HUES6 (cell line): Measurements from ENCODE around the gene LARGE1.

ENCODE experiments used
- H3K27ac ChIP-seq: 2 replicates; pipeline ENCODE4 v1.7.0; 2013; ENCODE audit warnings: low read depth, mild to moderate bottlenecking, low read length, inconsistent platforms
- H3K27me3 ChIP-seq: 2 replicates; pipeline ENCODE4 v1.6.1; 2013; ENCODE audit warnings: low read length; ENCODE audit not compliant: control insufficient read depth, insufficient read depth
- H3K36me3 ChIP-seq: 2 replicates; pipeline ENCODE4 v1.6.1; 2013; ENCODE audit warnings: low read length; ENCODE audit not compliant: control insufficient read depth, insufficient read depth
- H3K4me1 ChIP-seq: 2 replicates; pipeline ENCODE4 v1.6.1; 2013; ENCODE audit warnings: low read length; ENCODE audit not compliant: control insufficient read depth, insufficient read depth
- H3K4me3 ChIP-seq: 2 replicates; pipeline ENCODE4 v1.5.1; 2013; ENCODE audit warnings: low read depth, low read length
- H3K9ac ChIP-seq: one replicate; pipeline ENCODE4 v1.6.1; 2013; ENCODE audit warnings: mild to moderate bottlenecking, low read length
- H3K9me3 ChIP-seq: 2 replicates; pipeline ENCODE4 v1.6.1; 2013; ENCODE audit warnings: low read depth, low read length; ENCODE audit not compliant: control insufficient read depth, insufficient read depth

LARGE1 gene

GRCh38 chr22:33528183-33528582, 392.1 kb downstream of the LARGE1 start:
- Histone ChIP-seq H3K36me3 (no peaks in the 10 kb centered on the region), H3K4me1 (peaks cover 9% of the 10 kb centered on the region), H3K9me3 (no peaks in the 10 kb centered on the region), H3K27me3 (no peaks in the 10 kb centered on the region), H3K27ac (no peak overlapping the region), H3K9ac (no peak overlapping the region), H3K4me3 (no peak overlapping the region)

DNA sequence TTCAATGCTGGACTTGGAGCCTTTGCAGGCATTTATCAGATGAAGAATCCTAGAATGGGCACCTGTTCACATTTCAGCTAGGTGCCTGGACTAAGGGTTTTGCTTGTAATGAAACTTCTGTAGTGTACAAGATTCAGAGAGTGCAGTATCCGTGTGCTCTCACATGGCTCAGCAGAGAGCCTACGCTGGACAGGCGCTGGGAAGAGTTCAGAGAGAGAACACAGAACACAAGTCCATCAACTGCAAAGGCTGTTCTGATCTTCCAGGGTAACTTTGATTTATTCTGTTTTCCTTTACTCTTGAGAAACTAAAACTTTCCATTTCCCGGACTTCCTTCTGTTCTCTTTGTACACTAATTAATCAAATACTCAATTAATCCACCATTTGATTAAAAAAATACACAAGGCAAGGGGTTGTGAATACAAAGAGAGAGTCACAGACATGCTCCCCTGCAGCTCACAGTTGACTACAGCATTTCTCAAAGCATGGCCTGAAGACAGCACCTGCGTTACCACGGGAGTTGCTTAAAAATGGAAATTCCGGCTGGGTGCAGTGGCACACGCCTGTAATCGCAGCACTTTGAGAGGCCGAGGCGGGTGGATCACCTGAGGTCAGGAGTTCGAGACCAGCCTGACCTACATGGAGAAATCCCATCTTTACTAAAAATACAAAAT, 393.7 kb downstream of the LARGE1 start:
- H3K4me1 ChIP-seq, result peaks cover 9% of the 10 kb centered on the region
- no peaks in the 10 kb centered on the region for H3K27me3 ChIP-seq
- H3K27ac ChIP-seq, result no peak overlapping the region
- no peaks in the 10 kb centered on the region for H3K36me3 ChIP-seq
- no peak overlapping the region for H3K9ac ChIP-seq
- no peak overlapping the region for H3K4me3 ChIP-seq
- H3K9me3 ChIP-seq, result peaks cover under 1% of the 10 kb centered on the region; the same call in 1 of the 2 replicates

DNA sequence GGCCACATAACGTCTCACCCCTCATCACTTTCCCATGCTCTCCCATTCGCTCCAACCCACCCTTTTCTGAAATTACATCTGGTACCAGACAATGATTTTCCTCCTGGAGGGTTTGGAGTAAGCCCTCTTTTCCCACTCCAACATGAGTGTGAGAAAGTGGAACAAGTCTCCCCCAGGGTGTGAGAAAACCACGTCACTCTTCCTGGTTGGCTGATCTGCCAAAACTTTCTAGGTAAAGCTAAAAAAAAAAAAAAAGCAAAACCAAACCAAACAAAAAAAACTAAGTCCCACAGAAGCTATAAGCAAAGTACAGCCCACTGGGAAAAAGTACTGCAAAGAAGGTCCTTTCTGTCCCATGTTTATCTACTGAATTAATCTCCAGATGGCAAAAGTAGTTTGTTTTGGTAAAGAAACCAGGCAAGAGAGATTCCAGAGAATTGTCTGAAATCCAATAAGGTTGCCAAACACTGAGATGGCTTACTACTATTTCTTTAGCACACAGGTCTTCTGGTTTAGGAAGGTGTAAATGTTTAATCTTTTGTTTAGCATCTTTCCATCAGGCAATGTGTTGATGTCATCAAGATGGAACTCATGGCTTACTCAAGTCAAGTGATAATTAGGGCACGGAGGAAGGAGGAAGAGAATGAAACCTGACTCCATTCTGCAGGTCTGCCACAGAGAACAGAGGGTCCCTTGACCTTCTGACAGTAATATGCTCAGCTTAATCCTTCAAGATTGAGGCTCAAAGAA, 395.6 kb downstream of the LARGE1 start:
- no peak overlapping the region for H3K27ac ChIP-seq
- peaks cover 7% of the 10 kb centered on the region for H3K9me3 ChIP-seq
- peaks cover 10% of the 10 kb centered on the region for H3K4me1 ChIP-seq
- no peak overlapping the region for H3K9ac ChIP-seq
- H3K27me3 ChIP-seq, result no peaks in the 10 kb centered on the region
- no peak overlapping the region for H3K4me3 ChIP-seq
- H3K36me3 ChIP-seq, result no peaks in the 10 kb centered on the region; the same call in 1 of the 2 replicates

- Histone ChIP-seq H3K9ac (no peak overlapping the region), H3K9me3 (peaks cover 7% of the 10 kb centered on the region), H3K27ac (no peak overlapping the region), H3K27me3 (no peaks in the 10 kb centered on the region), H3K4me1 (peaks cover 14% of the 10 kb centered on the region), H3K36me3 (no peaks in the 10 kb centered on the region; the same call in 1 of the 2 replicates), H3K4me3 (no peak overlapping the region)
Observed at GRCh38 chr22:33521879-33522665, 398.2 kb downstream of the LARGE1 start.

GRCh38 chr22:33520904-33521780, 399.1 kb downstream of the LARGE1 start:
- no peak overlapping the region for H3K4me3 ChIP-seq
- no peak overlapping the region for H3K9ac ChIP-seq
- peaks cover 7% of the 10 kb centered on the region for H3K9me3 ChIP-seq
- H3K27ac ChIP-seq, result no peak overlapping the region
- no peaks in the 10 kb centered on the region for H3K27me3 ChIP-seq
- H3K4me1 ChIP-seq, result peaks cover 14% of the 10 kb centered on the region
- H3K36me3 ChIP-seq, result no peaks in the 10 kb centered on the region; the same call in 1 of the 2 replicates

- no peak overlapping the region for H3K4me3 ChIP-seq
- no peaks in the 10 kb centered on the region; the same call in 1 of the 2 replicates for H3K36me3 ChIP-seq
- H3K27me3 ChIP-seq, result no peaks in the 10 kb centered on the region
- H3K9ac ChIP-seq, result no peak overlapping the region
- no peak overlapping the region for H3K27ac ChIP-seq
- H3K4me1 ChIP-seq, result peaks cover 11% of the 10 kb centered on the region
- peaks cover 7% of the 10 kb centered on the region for H3K9me3 ChIP-seq
Observed at GRCh38 chr22:33519974-33520903, 400.0 kb downstream of the LARGE1 start.

GRCh38 chr22:33519071-33519973, 401.0 kb downstream of the LARGE1 start:
- Histone ChIP-seq H3K4me1 (peaks cover 5% of the 10 kb centered on the region; the same call in 1 of the 2 replicates), H3K27ac (no peak overlapping the region), H3K9ac (no peak overlapping the region), H3K36me3 (no peaks in the 10 kb centered on the region; the same call in 1 of the 2 replicates), H3K9me3 (peaks cover 7% of the 10 kb centered on the region), H3K4me3 (no peak overlapping the region), H3K27me3 (no peaks in the 10 kb centered on the region)

DNA sequence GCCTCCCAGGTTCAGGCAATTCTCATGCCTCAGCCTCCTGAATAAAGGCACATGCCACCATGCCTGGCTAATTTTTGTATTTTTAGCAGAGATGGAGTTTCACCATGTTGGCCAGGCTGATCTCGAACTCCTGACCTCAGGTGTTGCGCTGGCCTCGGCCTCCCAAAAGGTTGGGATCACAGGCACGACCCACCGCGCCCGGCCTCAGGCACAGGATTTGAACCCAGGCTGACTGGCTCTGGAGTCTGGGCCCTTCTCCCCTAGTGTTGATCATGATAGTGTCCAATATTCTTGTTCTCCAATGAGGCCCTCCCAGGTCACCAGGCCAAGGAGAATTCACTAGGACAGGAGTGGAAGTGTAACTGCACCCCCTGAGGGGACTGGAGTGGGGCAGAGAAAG, 401.9 kb downstream of the LARGE1 start:
- Histone ChIP-seq H3K4me1 (peaks cover 5% of the 10 kb centered on the region; the same call in 1 of the 2 replicates), H3K9me3 (peaks cover 7% of the 10 kb centered on the region), H3K27me3 (no peaks in the 10 kb centered on the region), H3K36me3 (no peaks in the 10 kb centered on the region; the same call in 1 of the 2 replicates), H3K4me3 (no peak overlapping the region), H3K9ac (no peak overlapping the region), H3K27ac (no peak overlapping the region)

DNA sequence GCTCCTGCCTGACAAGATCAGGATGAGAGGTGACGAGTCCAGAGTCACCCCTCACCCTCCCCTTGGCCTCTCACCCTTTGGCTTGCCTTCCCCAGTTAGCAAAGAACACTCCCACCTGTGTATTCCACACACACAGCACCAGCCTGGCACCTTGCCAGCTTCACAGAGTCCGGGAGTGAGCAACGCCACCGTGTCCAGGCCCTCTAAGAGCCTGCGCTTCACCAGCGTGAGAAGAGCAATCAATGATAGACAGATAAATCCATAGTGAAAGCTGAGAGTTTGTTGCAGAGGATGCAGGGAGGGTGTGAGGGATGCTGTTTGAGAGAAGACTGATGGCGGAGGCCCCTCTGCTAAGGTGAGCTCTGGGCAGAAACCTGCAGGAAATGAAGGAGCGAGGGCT, 404.5 kb downstream of the LARGE1 start:
- no peak overlapping the region for H3K9ac ChIP-seq
- no peaks in the 10 kb centered on the region; the same call in 1 of the 2 replicates for H3K36me3 ChIP-seq
- no peaks in the 10 kb centered on the region for H3K9me3 ChIP-seq
- H3K27me3 ChIP-seq, result no peaks in the 10 kb centered on the region
- H3K4me3 ChIP-seq, result no peak overlapping the region
- H3K4me1 ChIP-seq, result peaks cover 5% of the 10 kb centered on the region; the same call in 1 of the 2 replicates
- no peak overlapping the region for H3K27ac ChIP-seq
